NCI-H2227 (cell line): ENCODE data around the gene DOCK1.
A peak's percentile ranks its signal among the peaks of the same experiment; 100 is the strongest.

ENCODE experiments used
- DNase-seq: peaks from one replicate; lab custom pipeline; 2025; ENCODE audit not compliant: unreplicated experiment; lab: John Stamatoyannopoulos, UW

The DOCK1 gene

DNA sequence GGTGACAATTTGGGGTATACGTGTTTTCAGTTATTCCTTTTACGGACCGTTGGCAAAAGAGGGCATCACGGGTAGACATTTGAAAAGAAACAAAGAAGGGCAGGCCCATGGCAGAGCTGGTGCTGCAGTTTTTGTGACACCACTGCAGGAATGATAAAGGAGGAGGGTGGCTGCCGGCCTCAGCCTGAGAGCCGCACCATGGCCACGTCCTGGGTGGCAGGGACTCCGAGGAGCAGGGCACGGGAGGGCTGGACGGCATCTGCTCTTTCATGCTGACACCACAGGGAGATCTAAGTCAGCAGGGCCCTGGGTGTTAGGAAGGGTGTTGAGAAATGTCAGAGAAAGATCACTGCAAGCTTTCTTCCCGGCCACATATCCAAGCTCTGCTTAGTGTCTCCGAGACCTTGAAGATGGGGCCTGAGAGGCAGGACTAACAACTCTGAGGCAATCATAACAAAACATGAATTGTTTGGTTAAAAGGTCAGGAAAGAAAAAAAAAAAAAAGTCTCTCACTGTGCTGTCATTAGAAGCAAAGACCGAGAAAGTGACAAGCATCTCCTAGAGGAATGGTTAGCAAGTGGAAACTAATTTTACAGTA, 254.5 kb downstream of the DOCK1 start:
- DNase-seq: no peak

DNA sequence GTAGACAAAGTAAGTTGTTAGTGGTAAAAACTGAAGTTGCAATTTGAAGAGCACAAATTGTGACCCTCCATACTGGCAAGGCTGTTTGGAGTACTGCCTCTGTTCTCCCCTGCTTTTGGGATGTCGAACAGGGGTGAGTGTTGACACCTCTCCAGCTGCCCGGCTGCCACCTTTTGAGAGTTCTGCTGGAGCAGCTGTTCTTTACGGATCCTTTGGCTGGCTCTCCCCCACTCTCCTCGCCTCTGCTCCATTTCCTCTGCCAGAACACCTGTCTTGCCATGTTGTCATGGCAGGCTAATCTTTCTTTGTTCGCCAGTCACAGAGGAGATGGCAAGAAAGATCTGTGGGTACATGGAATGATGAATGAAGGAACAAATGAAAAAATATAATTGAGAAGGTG, 256.3 kb downstream of the DOCK1 start:
- no peak for DNase-seq

GRCh38 chr10:127162841-127163240, 257.6 kb downstream of the DOCK1 start:
- DNase-seq: no peak

GRCh38 chr10:127168261-127168660, 263.0 kb downstream of the DOCK1 start:
- no peak for DNase-seq

DNA sequence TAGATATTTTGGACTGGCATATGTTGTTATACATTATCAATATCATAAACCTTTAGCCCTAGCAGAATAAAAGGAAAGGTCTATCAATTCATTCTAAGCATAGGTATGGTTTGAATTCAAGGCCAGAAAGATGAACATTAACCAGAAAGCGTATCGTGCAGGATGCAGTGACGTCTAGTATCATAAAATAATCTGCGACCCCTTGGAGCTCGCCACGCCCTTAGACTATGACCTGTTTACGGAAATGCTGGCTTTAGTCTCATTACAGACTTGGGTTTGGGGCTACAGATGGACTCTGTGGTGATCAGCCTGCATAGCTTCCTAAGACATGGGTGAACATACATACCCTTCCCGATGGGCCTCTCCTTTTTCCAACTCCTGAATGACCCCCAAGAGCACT, 269.6 kb downstream of the DOCK1 start:
- DNase-seq: no peak

GRCh38 chr10:127175357-127176110, 270.3 kb downstream of the DOCK1 start:
- no peak for DNase-seq

DNA sequence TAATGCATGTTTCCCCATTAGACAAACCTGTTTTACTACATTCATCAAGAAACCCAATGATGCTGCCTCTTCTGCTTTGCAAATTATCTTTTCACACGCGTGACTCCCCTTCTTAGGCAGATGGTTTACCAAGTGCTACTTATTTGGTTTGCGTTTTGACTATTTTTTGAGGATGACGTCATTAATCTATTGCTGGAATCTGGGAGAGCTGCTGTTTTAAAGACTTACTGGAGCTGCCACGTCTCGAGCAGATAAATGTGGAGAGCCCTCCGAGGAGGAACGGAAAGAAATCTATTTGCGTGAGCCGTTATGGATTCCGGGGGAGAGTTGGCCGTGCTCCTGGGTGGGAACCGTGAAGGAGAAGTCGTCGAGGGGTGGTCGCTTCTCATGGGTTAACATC, 271.4 kb downstream of the DOCK1 start:
- no peak for DNase-seq

DNA sequence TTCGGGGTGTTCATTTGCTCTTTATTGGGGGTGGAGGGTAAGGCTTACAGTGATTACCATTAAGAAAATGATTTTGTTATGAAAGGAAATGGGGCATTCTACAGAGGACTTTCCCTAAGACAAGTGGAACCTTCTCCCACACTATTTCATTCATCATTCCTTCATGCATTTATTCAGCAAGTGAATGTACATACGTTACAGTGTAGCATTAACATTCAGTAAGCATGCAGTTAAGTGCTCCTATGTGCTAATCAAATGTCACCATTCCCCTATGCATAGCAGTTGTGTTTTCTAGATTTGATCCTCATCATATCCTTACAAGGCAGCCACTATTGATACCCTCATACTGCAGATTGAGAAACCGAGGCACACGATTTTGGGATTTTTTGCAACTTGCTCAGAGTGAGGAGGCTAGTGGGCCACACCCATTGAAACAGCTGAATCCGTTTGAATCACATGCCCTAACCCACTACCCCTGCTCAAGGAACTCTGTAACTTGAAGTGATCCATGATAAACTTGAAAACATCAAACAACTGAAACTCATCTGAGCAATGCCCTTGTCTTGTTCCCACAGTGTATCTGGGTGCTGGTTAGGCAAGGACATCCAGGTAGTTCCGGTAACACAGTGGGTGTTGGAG, 274.5 kb downstream of the DOCK1 start:
- DNase-seq: no peak

DNA sequence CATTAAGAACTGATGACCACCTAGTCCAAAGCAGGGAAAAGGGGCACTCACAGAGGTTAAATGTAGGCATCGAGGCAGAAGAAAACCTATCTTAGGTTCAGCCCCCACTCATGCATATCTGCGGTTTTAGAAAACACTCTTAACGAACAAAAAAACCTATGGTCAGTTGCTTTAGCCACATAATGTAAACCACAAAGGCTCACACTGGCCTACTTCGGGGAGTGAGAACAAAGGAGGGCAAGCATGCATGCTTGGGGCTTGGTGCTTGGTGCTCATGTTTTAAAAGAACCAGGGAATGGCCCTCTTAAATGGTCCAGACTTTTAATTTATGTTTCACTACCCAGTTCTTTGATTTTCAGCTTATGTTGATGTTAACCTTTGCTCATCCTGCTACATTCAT, 276.9 kb downstream of the DOCK1 start:
- DNase-seq: no peak

DNA sequence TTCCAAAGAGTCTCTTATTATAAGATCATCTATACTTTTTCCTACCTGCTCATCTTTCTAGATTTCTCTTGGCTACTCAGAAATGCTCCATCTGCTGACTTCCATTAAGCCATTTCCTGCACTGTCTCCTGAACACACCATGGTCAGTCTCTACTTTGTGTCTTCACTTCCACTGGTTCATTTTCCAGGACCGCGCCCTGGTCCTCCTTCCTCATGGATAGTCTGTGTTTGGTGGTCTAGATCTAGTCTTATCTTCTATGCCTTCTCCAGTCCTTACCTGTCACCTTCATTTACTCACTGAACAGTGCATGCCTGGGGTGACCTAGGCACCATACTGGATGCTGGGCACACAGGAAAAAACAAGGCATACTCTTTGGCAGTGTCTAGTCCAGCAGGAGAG, 279.4 kb downstream of the DOCK1 start:
- DNase-seq: no peak

DNA sequence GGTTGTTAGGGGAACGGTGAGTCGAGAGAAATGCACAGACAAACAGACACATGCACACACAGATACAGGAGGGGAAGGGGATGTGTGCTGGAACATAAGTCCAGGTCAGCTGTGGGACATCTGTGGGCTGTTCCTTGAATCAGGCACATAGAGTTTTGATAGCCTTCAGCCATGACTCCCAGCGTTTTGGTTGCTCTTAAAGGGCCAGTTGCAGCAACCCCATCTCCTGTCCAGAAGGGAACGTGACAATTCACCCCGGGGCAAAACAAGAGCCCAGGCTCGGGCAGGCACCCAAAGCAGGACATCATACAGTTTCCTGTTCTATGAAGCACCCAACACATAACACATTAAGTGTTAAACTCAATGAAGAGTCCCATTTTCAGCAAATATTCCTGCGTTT, 281.6 kb downstream of the DOCK1 start:
- no peak for DNase-seq

- DNase-seq: no peak
These were observed 284.0 kb downstream of the DOCK1 start for GRCh38 chr10:127189226-127189625.

DNA sequence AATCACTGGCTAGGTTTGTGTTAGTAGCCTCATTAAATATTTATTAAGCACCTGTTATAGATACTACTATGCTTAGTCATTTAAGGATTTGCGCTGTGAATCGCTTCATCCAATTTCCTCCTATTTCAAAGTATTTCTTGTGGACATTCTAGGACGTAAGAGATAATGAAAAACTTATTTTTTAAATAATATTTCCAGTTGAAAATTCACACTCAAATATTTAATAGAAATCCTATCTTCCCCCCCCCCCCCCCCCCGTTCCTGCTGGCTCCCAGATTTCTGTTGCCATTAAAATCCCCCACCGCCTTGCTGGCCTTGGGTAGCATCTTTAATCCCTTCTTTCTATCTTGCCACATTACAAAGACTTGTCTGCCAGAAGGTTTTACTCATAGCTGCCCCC, 285.2 kb downstream of the DOCK1 start:
- no peak for DNase-seq

GRCh38 chr10:127193125-127193524, 287.9 kb downstream of the DOCK1 start:
- DNase-seq: no peak

DNA sequence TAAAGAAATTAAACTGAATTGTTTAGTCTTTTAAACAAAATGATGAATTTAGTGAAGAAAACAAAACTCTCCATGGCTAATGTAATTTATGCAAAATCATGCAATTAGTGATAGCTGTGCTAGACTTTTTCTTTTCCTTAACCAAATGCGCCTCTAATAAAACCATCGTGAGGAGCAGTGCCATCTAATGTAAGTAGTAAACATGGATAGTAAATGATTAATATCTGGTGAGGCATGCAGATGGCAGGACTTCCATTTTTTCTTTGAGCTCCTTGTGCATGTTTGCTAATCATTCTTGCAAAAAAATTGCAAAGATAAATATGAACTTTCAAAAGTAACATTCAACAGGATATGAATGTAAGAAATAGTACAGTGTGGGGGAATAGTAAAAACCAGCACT, 288.9 kb downstream of the DOCK1 start:
- no peak for DNase-seq

GRCh38 chr10:127194599-127194998, 289.4 kb downstream of the DOCK1 start:
- no peak for DNase-seq

DNA sequence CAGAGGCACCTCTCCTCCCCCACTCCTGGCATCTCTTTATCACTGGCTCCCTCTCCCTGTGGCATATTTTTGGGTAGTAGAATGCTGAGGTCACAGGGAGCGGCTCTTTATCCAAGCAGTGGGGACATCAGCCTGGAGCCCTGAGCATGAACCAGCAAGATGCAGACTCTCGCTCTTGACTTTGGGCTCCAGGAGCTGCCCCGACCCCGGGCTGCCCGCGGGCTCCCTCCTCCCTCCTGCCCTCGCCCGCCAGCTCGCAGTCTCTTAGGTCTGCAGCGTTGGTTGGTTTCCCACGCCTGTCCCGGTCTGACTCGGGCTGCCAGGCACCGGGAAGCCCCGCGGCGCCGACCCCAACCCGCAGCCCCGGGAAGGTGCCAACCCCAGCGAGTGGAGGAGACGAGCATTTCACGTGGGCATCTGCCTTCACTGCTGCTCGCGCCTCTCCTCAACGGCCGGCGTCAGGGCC, 289.8 kb downstream of the DOCK1 start:
- no peak for DNase-seq

- DNase-seq: peak; percentile 22
These were observed 290.5 kb downstream of the DOCK1 start for GRCh38 chr10:127195571-127196281.

DNA sequence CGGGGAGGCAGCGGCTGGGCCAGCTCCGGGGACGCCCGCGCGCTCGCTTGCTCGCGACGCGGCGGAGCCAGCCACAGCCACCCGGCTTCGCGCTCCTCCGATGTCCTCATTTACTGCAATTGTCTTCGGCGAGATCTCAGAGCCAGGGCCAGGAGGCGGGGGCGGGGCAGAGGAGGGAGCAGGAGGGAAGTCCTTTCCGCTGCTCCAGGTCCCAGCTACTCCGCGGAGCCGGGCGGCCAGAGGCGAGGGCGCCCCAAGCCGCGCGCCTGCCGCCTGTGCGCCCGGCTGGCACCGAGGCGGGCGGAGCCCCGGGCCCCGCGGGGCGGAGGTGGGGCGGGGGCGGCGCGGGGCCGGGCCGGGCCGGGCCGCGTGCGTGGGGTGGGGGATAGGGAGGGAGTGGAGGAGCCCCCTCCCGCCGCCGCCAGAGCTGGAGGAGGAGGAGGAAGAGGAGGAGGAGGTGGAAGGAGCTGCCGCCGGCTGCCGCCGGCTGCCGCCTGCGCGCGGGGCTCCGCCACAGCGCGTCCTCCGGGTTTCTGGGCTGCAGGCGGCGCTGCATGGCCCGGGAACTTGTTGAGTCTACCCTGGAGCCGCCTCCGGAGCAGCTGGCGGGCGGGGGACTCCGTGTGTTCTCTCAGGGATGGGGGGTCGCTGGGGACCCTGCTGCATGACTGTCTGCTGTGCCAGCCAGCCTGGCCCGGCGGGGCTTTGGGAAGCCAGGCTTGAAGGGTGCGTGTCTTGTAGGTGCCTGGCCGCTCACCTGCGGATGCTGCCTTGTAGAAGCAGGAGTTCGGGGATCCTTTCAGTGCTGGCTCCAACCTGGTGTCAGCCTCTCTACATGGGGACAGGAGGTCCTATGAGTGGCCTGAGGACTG, 291.3 kb downstream of the DOCK1 start, which contains the start of gene INSYN2A:
INSYN2A (minus strand) TSS at position 310 of the 872 bp plus-strand sequence. CDS start 20,196 bp downstream, outside the sequence.
- peak; percentile 24 for DNase-seq

DNA sequence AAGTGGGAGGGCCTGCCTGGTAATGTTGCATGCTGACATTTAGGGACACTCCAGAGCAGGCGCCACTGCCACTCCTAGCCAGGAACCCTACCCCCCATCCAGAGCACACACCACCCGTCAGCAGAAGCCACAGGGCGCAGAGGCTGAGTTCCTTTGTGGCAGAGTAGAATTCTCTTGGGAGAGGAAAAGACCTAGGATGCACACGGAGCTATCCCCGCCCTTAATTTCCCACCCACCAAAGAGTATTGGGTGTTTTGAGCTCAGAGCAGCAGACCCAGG, 291.9 kb downstream of the DOCK1 start:
- no peak for DNase-seq

DNA sequence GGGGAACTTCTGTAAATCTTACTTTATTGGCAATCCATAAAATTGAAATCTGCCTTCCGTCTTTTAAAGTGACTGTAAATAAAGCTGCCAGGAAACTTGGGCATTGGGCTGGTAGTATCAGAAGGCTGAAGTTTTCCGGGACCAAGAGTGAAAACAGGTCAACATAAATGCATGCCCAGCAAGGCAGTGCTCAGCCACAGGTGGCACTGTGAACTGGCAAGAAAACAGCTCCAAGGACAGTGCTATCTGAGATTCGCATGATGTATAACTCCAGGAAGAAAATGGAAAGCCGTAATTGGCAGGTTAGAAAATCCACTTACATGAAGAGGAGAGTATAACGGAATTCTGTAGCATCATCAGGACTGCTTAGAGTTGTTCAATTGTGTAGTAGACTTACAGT, 293.1 kb downstream of the DOCK1 start:
- no peak for DNase-seq
